IMR-90 (cell line): ENCODE results near the gene NMRAL1. TPM values are rescaled to one million over a fixed set of nuclear protein-coding genes. Genes with fewer than 3 reads are reported as not detected.

Experiments used
- ATAC-seq: fragments of 200-7000 bp; cut with Tn5 transposase; 2 replicates; pipeline ENCODE4 v1.9.1; 2020; ENCODE audit warnings: low read depth, mild to moderate bottlenecking, moderate library complexity
- BruUV-seq: library from RNA; stranded (reverse); fragments of 400-500 nt; replicated peaks from 2 replicates; lab custom pipeline; 2021; lab: Mats Ljungman, UMichigan
- CTCF ChIA-PET: fragments of 300-600 bp; formaldehyde crosslinking; extraction: SDS; loops from one replicate; lab custom pipeline; 2021; ENCODE audit warnings: antibody characterized with exemption; lab: Yijun Ruan, JAX
- POLR2A ChIA-PET: fragments of 300-600 bp; sonication (Branson Sonifier 250); formaldehyde crosslinking; loops from one replicate; lab custom pipeline; 2022; ENCODE audit warnings: antibody characterized with exemption; ENCODE audit not compliant: unreplicated experiment; lab: Charles Lee
- DNase-seq: peaks from one replicate; pipeline ENCODE4 v3.0.0; 2013
- H2AFZ ChIP-seq: replicated peaks from 2 replicates; pipeline ENCODE3; 2013; ENCODE audit warnings: low read length, mild to moderate bottlenecking; ENCODE audit not compliant: poor library complexity
- H2AK5ac ChIP-seq: 2 replicates; pipeline ENCODE4 v1.6.1; 2013; ENCODE audit warnings: low read depth, low read length, inconsistent platforms
- H2AK9ac ChIP-seq: replicated peaks from 2 replicates; pipeline ENCODE3; 2013; ENCODE audit warnings: mild to moderate bottlenecking, low read depth, low read length, moderate library complexity; ENCODE audit not compliant: poor library complexity
- H2BK120ac ChIP-seq: 2 replicates; pipeline ENCODE4 v1.6.1; 2013; ENCODE audit warnings: low read depth, low read length, inconsistent platforms
- H2BK15ac ChIP-seq: 3 replicates; pipeline ENCODE4 v1.6.1; 2013; ENCODE audit warnings: low read depth, low read length, inconsistent platforms
- H2BK20ac ChIP-seq: 2 replicates; pipeline ENCODE4 v1.6.1; 2013; ENCODE audit warnings: low read depth, mild to moderate bottlenecking, inconsistent platforms, low read length, moderate library complexity
- H2BK5ac ChIP-seq: 2 replicates; pipeline ENCODE4 v1.6.1; 2013; ENCODE audit warnings: mild to moderate bottlenecking, low read depth, low read length, inconsistent platforms; ENCODE audit not compliant: poor library complexity, severe bottlenecking
- H3K14ac ChIP-seq: replicated peaks from 2 replicates; pipeline ENCODE4 v1.6.1; 2013; ENCODE audit warnings: low read depth, low read length, inconsistent platforms
- H3K18ac ChIP-seq: 2 replicates; pipeline ENCODE4 v1.6.1; 2013; ENCODE audit warnings: low read depth, low read length, control low read depth
- H3K23ac ChIP-seq: 2 replicates; pipeline ENCODE4 v1.6.1; 2013; ENCODE audit warnings: low read depth, low read length, inconsistent platforms
- H3K27ac ChIP-seq: 2 replicates; pipeline ENCODE4 v1.5.1; 2013; ENCODE audit warnings: mild to moderate bottlenecking, control low read depth, low read length; ENCODE audit not compliant: insufficient read depth
- H3K27me3 ChIP-seq: 2 replicates; pipeline ENCODE4 v1.6.1; 2013; ENCODE audit warnings: low read length; ENCODE audit not compliant: control insufficient read depth, insufficient read depth
- H3K36me3 ChIP-seq: 2 replicates; pipeline ENCODE4 v1.6.1; 2013; ENCODE audit warnings: low read length, mixed read lengths; ENCODE audit not compliant: control insufficient read depth, insufficient read depth
- H3K4ac ChIP-seq: 2 replicates; pipeline ENCODE4 v1.6.1; 2013; ENCODE audit warnings: low read depth, low read length, inconsistent platforms
- H3K4me1 ChIP-seq: 2 replicates; pipeline ENCODE4 v1.6.1; 2013; ENCODE audit warnings: low read length, mixed read lengths; ENCODE audit not compliant: control insufficient read depth, insufficient read depth
- H3K4me2 ChIP-seq: 2 replicates; pipeline ENCODE4 v1.6.1; 2013; ENCODE audit warnings: low read depth, mild to moderate bottlenecking, control low read depth, low read length, moderate library complexity
- H3K4me3 ChIP-seq: 2 replicates; pipeline ENCODE4 v1.5.1; 2013; ENCODE audit warnings: low read depth, mild to moderate bottlenecking, control low read depth, low read length, moderate library complexity; ENCODE audit not compliant: insufficient read depth
- H3K56ac ChIP-seq: 2 replicates; pipeline ENCODE4 v1.6.1; 2013; ENCODE audit warnings: low read length, inconsistent platforms; ENCODE audit not compliant: insufficient read depth; ENCODE audit errors: extremely low read depth
- H3K79me1 ChIP-seq, 2 experiments: 2 replicates each; pipeline ENCODE4 v1.6.1; 2013; ENCODE audit warnings: low read length in 2 of 2, inconsistent platforms in 1 of 2, low read depth in 1 of 2
- H3K9ac ChIP-seq: 2 replicates; pipeline ENCODE4 v1.6.1; 2013; ENCODE audit warnings: low read depth, low read length, control low read depth
- H3K9me1 ChIP-seq: 2 replicates; pipeline ENCODE4 v1.6.1; 2013; ENCODE audit warnings: low read length, inconsistent platforms; ENCODE audit not compliant: insufficient read depth
- H3K9me3 ChIP-seq: 2 replicates; pipeline ENCODE4 v1.6.1; 2013; ENCODE audit warnings: low read length; ENCODE audit not compliant: control insufficient read depth, insufficient read depth
- H4K20me1 ChIP-seq: 2 replicates; pipeline ENCODE4 v1.6.1; 2013; ENCODE audit warnings: low read length, inconsistent platforms; ENCODE audit not compliant: insufficient read depth
- H4K5ac ChIP-seq: 2 replicates; pipeline ENCODE4 v1.6.1; 2013; ENCODE audit warnings: mild to moderate bottlenecking, low read depth, low read length, control low read depth
- H4K8ac ChIP-seq, 2 experiments: 2 replicates each; pipeline ENCODE4 v1.6.1; 2013; ENCODE audit warnings: low read depth in 2 of 2, low read length in 2 of 2, control low read depth in 1 of 2, inconsistent platforms in 1 of 2
- H4K91ac ChIP-seq: 2 replicates; pipeline ENCODE4 v1.6.1; 2013; ENCODE audit warnings: low read depth, low read length, inconsistent platforms; ENCODE audit not compliant: insufficient read depth
- BHLHE40 ChIP-seq: fragments of 150-350 bp; IDR thresholded peaks from 2 replicates; pipeline ENCODE4 v1.6.1; 2016; ENCODE audit warnings: mild to moderate bottlenecking, low read depth, low read length
- CEBPB ChIP-seq: IDR thresholded peaks from 2 replicates; pipeline ENCODE4 v1.6.1; 2012; ENCODE audit warnings: low read depth, low read length, improper control_type of control experiment
- CHD1 ChIP-seq: IDR thresholded peaks from 2 replicates; pipeline ENCODE4 v1.6.1; 2012; ENCODE audit warnings: low read depth, low read length, improper control_type of control experiment
- MAFK ChIP-seq: IDR thresholded peaks from 2 replicates; pipeline ENCODE4 v1.6.1; 2012; ENCODE audit warnings: low read depth, low read length, improper control_type of control experiment
- MAZ ChIP-seq: IDR thresholded peaks from 2 replicates; pipeline ENCODE4 v1.6.1; 2012; ENCODE audit warnings: low read depth, mild to moderate bottlenecking, low read length, improper control_type of control experiment, moderate library complexity, borderline replicate concordance
- MXI1 ChIP-seq: IDR thresholded peaks from 2 replicates; pipeline ENCODE4 v1.6.1; 2012; ENCODE audit warnings: low read depth, mild to moderate bottlenecking, low read length, moderate library complexity, borderline replicate concordance
- NFE2L2 ChIP-seq: fragments of 150-350 bp; IDR thresholded peaks from 2 replicates; pipeline ENCODE4 v1.6.1; 2016; ENCODE audit warnings: low read depth, mild to moderate bottlenecking, low read length
- POLR2A ChIP-seq: IDR thresholded peaks from 2 replicates; pipeline ENCODE4 v1.6.1; 2012; ENCODE audit warnings: mild to moderate bottlenecking, low read depth, low read length
- RAD21 ChIP-seq: IDR thresholded peaks from 2 replicates; pipeline ENCODE4 v1.6.1; 2012; ENCODE audit warnings: low read length, improper control_type of control experiment
- RCOR1 ChIP-seq: IDR thresholded peaks from 2 replicates; pipeline ENCODE4 v1.6.1; 2012; ENCODE audit warnings: mild to moderate bottlenecking, low read length, improper control_type of control experiment; ENCODE audit not compliant: insufficient replicate concordance
- RFX5 ChIP-seq: IDR thresholded peaks from 2 replicates; pipeline ENCODE4 v1.8.0; 2012; ENCODE audit warnings: low read depth, mild to moderate bottlenecking, low read length, moderate library complexity
- SMC3 ChIP-seq: fragments of 150-350 bp; IDR thresholded peaks from 2 replicates; pipeline ENCODE4 v1.6.1; 2016; ENCODE audit warnings: low read depth, mild to moderate bottlenecking, antibody characterized with exemption, low read length, moderate library complexity
- WGBS, 2 experiments: methylation state at CpG; one replicate each; pipeline versions ENCODE4 v1.1.5 to v1.1.7; 2013; ENCODE audit warnings: missing lambda C conversion rate in 2 of 2; ENCODE audit not compliant: insufficient read length in 1 of 2; ENCODE audit errors: extremely low coverage in 2 of 2; 5-methylcytosine and 5-hydroxymethylcytosine counted together
- dilution Hi-C: fragments of 300-500 bp; cut with HindIII; formaldehyde crosslinking; loops from one replicate; pipeline ENCODE4 v1.14.3; 2018; ENCODE audit warnings: low sequenced_read_pairs; ENCODE audit not compliant: unreplicated experiment
- in situ Hi-C: fragments of 300-500 bp; cut with MboI; formaldehyde crosslinking; loops from 3 replicates; pipeline ENCODE4 v1.14.3; 2019; ENCODE audit warnings: low sequenced_read_pairs, inconsistent platforms, mixed read lengths
- intact Hi-C: fragments of 100-400 bp; cut with micrococcal nuclease; formaldehyde crosslinking; loops from 2 replicates; pipeline ENCODE4 v1.10.0; 2022
- polyA plus RNA-seq, 3 experiments: library from polyadenylated mRNA; depleted of rRNA; stranded (reverse); fragments of >200 nt; gene quantifications; 2 replicates each; pipeline ENCODE4 v1.2.3, GENCODE V29; 2012; ENCODE audit warnings: low replicate concordance in 1 of 3
- total RNA-seq: library from RNA; depleted of rRNA; stranded (reverse); fragments of >200 nt; gene quantifications from 2 replicates; pipeline ENCODE4 v1.2.3, GENCODE V29; 2012
- TF ChIP-seq, protein P1 (sequence below): conservative IDR thresholded peaks from 2 replicates; pipeline ENCODE4 v1.5.1; 2012; ENCODE audit warnings: mild to moderate bottlenecking, low read depth, low read length, improper control_type of control experiment
- TF ChIP-seq, protein P2 (sequence below): fragments of 150-350 bp; IDR thresholded peaks from 2 replicates; pipeline ENCODE4 v1.6.1; 2017; ENCODE audit warnings: mild to moderate bottlenecking, antibody characterized with exemption, low read length, low read depth
- TF ChIP-seq, protein P3 (sequence below): fragments of 150-350 bp; IDR thresholded peaks from 2 replicates; pipeline ENCODE4 v1.6.1; 2016; ENCODE audit warnings: low read depth, mild to moderate bottlenecking, low read length, moderate library complexity, borderline replicate concordance

Gene NMRAL1
- total and polyA plus RNA-seq, 2 of the 4 experiments (the other 2 are of a cell fraction), result 48.6 to 67.6 TPM

DNA sequence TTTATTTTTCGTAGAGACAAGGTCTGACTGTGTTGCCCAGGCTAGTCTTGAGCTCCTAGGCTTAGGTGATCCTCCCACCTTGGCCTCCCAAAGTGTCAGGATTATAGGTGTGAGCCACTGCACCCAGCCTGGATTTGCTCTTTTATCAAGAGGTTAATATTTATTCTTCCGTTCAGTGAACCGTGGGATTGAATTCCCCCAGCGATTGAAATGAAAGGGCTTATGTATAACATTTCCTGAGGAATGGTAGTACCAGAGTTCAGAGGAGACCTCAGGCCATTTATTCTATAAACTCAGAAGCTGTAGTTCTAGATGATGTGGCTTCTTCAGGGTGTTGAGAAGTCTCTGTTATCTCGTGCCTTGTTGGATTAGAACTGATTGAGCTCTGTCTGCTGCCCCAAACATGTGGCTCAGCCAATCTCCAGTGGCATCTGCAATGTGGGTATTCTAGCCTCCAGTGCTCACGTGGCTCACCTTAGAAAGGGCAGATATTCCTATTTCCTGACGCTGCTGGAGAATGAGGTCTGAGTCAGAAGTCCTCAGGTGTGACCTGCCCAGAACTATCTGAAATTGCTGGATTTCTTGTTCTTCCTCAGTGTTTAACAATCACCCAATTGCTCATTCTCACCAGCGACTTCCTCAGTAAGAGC is 24.2 kb upstream of the NMRAL1 start:
- POLR2A ChIA-PET, result no interaction called here
- TF ChIP-seq MXI1, result no peak
- TF ChIP-seq BHLHE40, result no peak
- TF ChIP-seq, protein P1, sequence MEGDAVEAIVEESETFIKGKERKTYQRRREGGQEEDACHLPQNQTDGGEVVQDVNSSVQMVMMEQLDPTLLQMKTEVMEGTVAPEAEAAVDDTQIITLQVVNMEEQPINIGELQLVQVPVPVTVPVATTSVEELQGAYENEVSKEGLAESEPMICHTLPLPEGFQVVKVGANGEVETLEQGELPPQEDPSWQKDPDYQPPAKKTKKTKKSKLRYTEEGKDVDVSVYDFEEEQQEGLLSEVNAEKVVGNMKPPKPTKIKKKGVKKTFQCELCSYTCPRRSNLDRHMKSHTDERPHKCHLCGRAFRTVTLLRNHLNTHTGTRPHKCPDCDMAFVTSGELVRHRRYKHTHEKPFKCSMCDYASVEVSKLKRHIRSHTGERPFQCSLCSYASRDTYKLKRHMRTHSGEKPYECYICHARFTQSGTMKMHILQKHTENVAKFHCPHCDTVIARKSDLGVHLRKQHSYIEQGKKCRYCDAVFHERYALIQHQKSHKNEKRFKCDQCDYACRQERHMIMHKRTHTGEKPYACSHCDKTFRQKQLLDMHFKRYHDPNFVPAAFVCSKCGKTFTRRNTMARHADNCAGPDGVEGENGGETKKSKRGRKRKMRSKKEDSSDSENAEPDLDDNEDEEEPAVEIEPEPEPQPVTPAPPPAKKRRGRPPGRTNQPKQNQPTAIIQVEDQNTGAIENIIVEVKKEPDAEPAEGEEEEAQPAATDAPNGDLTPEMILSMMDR, result no peak
- no peak for TF ChIP-seq SMC3
- TF ChIP-seq POLR2A, result no peak
- no peak for TF ChIP-seq NFE2L2
- TF ChIP-seq, protein P2, sequence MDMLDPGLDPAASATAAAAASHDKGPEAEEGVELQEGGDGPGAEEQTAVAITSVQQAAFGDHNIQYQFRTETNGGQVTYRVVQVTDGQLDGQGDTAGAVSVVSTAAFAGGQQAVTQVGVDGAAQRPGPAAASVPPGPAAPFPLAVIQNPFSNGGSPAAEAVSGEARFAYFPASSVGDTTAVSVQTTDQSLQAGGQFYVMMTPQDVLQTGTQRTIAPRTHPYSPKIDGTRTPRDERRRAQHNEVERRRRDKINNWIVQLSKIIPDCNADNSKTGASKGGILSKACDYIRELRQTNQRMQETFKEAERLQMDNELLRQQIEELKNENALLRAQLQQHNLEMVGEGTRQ, result no peak
- no peak for TF ChIP-seq RCOR1
- TF ChIP-seq MAFK, result no peak
- TF ChIP-seq, protein P3, sequence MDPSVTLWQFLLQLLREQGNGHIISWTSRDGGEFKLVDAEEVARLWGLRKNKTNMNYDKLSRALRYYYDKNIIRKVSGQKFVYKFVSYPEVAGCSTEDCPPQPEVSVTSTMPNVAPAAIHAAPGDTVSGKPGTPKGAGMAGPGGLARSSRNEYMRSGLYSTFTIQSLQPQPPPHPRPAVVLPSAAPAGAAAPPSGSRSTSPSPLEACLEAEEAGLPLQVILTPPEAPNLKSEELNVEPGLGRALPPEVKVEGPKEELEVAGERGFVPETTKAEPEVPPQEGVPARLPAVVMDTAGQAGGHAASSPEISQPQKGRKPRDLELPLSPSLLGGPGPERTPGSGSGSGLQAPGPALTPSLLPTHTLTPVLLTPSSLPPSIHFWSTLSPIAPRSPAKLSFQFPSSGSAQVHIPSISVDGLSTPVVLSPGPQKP, result no peak
- TF ChIP-seq RAD21, result no peak
- no peak for TF ChIP-seq RFX5
- no peak for TF ChIP-seq MAZ
- TF ChIP-seq CEBPB, result no peak
- TF ChIP-seq CHD1, result no peak

More for the DNA sequence above, 24.2 kb upstream of the NMRAL1 start:
- H3K36me3 ChIP-seq, result no peaks in the 10 kb centered on the region; the same call in 1 of the 2 replicates
- H3K56ac ChIP-seq, result no peak overlapping the region
- H3K4ac ChIP-seq, result peak overlapping the region; percentile 70
- no peak overlapping the region for H3K27ac ChIP-seq
- DNase-seq (no peak), ATAC-seq (no peak)
- H3K4me1 ChIP-seq, result peaks cover 30% of the 10 kb centered on the region
- no peak overlapping the region; the same call in 1 of the 2 replicates for H2BK20ac ChIP-seq
- no peak overlapping the region for H3K18ac ChIP-seq
- H3K9me3 ChIP-seq, result no peaks in the 10 kb centered on the region
- H2BK120ac ChIP-seq, result 0 out of 2 replicates have a peak overlapping the region, but pooled peaks have one; percentile 44
- dilution Hi-C loops, result no loop called here
- no peak overlapping the region for H3K4me3 ChIP-seq
- CTCF ChIA-PET, result interaction anchor here (1.0 to 1.3 kb wide), 2 partner anchors 23 to 47 kb away, joined by 3 to 4 read pairs; no protein-coding TSS in a partner anchor
- no peak overlapping the region for H2AK9ac ChIP-seq
- no peaks in the 10 kb centered on the region for H3K27me3 ChIP-seq
- intact Hi-C loops, result no loop called here
- WGBS, 2 experiments, result 100% methylated on average over 2 of the region's 8 CpGs; no CpG with 5 or more reads in 1 of the 2 experiments
- H3K14ac ChIP-seq, result no peak overlapping the region
- in situ Hi-C loops, result no loop called here
- no TSS peak for BruUV-seq
- H3K9ac ChIP-seq, result no peak overlapping the region
- no peak overlapping the region for H4K5ac ChIP-seq
- peak overlapping the region; percentile 32; the same call in 1 of the 3 replicates for H2BK15ac ChIP-seq
- H3K9me1 ChIP-seq, result peaks cover 32% of the 10 kb centered on the region
- peaks cover 34 to 89% of the 10 kb centered on the region in 2 experiments for H3K79me1 ChIP-seq
- H2BK5ac ChIP-seq, result no peak overlapping the region
- no peak overlapping the region; the same call in 1 of the 2 replicates for H3K23ac ChIP-seq
- H4K20me1 ChIP-seq, result peaks cover 9% of the 10 kb centered on the region
- peak overlapping the region; percentile 50 for H4K91ac ChIP-seq
- peak overlapping the region; percentile 81 for H2AK5ac ChIP-seq
- H4K8ac ChIP-seq, result peak overlapping the region in 1 of 2 experiments; percentile 8; a peak in 1 of 4 replicates
- H3K4me2 ChIP-seq, result no peak overlapping the region
- no peak overlapping the region for H2AFZ ChIP-seq
